DND-41 (cell line): Measurements from ENCODE around the gene IFNA17.

Experiments
- ATAC-seq: fragments of 200-7000 bp; cut with Tn5 transposase; 3 replicates; pipeline ENCODE4 v1.9.1; 2021; ENCODE audit warnings: low read depth; ENCODE audit not compliant: insufficient read depth
- DNase-seq: peaks from one replicate; pipeline ENCODE4 v3.0.0-alpha.2; 2020
- H2AFZ ChIP-seq: 2 replicates; pipeline ENCODE4 v1.6.0; 2012; ENCODE audit warnings: low read depth, low read length
- H3K27ac ChIP-seq: 2 replicates; pipeline ENCODE4 v1.5.1; 2012; ENCODE audit warnings: low read length, inconsistent platforms
- H3K27me3 ChIP-seq: fragments of 200-600 bp; sonication (generic); 2 replicates; pipeline ENCODE4 v1.6.0; 2012; ENCODE audit warnings: low read length, mild to moderate bottlenecking, inconsistent platforms; ENCODE audit not compliant: insufficient read depth, poor library complexity
- H3K36me3 ChIP-seq: 2 replicates; pipeline ENCODE4 v1.5.1; 2012; ENCODE audit warnings: low read length, inconsistent platforms; ENCODE audit not compliant: insufficient read depth
- H3K4me1 ChIP-seq: 2 replicates; pipeline ENCODE4 v1.5.1; 2012; ENCODE audit warnings: mild to moderate bottlenecking, low read length; ENCODE audit not compliant: insufficient read depth
- H3K4me2 ChIP-seq: 2 replicates; pipeline ENCODE4 v1.6.0; 2012; ENCODE audit warnings: mild to moderate bottlenecking, moderate library complexity, low read length, inconsistent platforms; ENCODE audit not compliant: insufficient read depth
- H3K4me3 ChIP-seq, 2 experiments: fragments of 200-600 bp in 1 of 2; shearing (Covaris generic) in 1 of 2; 2 replicates each; pipeline ENCODE4 v1.5.1; 2012 to 2016; ENCODE audit warnings: inconsistent platforms in 2 of 2, low read length in 2 of 2, mild to moderate bottlenecking in 2 of 2, low read depth in 1 of 2, moderate library complexity in 1 of 2
- H3K79me2 ChIP-seq: 2 replicates; pipeline ENCODE4 v1.6.0; 2012; ENCODE audit warnings: low read length, inconsistent platforms; ENCODE audit not compliant: insufficient read depth
- H3K9ac ChIP-seq: 2 replicates; pipeline ENCODE4 v1.6.0; 2012; ENCODE audit warnings: low read depth, mild to moderate bottlenecking, inconsistent platforms, low read length, moderate library complexity
- H3K9me3 ChIP-seq: 2 replicates; pipeline ENCODE4 v1.5.1; 2012; ENCODE audit warnings: low read length, moderate library complexity, mild to moderate bottlenecking, inconsistent platforms; ENCODE audit not compliant: insufficient read depth, severe bottlenecking
- H4K20me1 ChIP-seq: 2 replicates; pipeline ENCODE4 v1.6.0; 2012; ENCODE audit warnings: low read length; ENCODE audit not compliant: insufficient read depth
- CTCF ChIP-seq: IDR thresholded peaks from 2 replicates; pipeline ENCODE4 v1.5.1; 2012; ENCODE audit warnings: borderline replicate concordance, low read length, moderate library complexity, mild to moderate bottlenecking; ENCODE audit not compliant: poor library complexity, severe bottlenecking; ENCODE audit errors: extremely low read depth
- EZH2 ChIP-seq: IDR thresholded peaks from 3 replicates; pipeline ENCODE4 v1.6.1; 2012; ENCODE audit warnings: borderline replicate concordance, low read depth, mild to moderate bottlenecking, moderate library complexity, low read length, inconsistent platforms; ENCODE audit not compliant: severe bottlenecking

IFNA17 gene

DNA sequence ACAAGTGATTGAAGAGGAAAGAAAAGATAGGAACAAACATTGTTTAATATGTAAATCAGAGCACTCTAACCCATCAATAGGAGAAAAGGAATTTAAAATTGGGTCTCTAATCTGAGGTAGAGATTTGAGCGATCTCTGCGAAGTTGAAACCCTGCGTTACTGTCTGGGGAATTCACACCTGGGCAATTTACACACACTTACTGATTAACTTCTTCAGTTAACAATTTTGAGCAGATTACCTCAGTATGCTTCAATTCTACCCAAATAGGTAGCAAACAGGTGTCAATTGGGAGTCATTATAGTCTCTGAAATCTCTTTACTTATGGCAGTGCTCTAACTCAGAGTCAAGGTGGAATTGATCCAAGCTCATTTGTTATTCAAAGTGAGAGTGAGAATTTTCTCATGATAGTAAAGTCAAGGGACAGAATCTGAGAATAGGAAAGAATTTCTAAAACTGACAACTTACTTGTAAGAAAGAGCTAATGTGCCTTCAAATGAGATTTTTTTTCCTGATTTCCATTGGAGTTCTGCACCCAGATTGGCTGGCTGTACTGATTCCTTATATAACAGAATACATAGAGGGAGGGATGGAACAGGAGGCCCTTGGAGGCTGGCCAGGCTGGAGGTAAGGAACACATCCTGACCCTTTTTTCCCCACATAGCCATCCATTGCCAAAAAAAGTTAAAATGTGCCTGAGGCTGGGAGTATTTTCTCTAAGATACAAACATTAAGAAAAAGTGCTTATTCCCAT lies 38.9 kb upstream of the IFNA17 start:
- Histone ChIP-seq H3K4me2 (no peak overlapping the region), H3K27ac (no peak overlapping the region), H4K20me1 (no peaks in the 10 kb centered on the region), H2AFZ (no peak overlapping the region), H3K79me2 (no peaks in the 10 kb centered on the region), H3K36me3 (no peaks in the 10 kb centered on the region), H3K4me3 (no peak overlapping the region), H3K9ac (no peak overlapping the region), H3K9me3 (no peaks in the 10 kb centered on the region), H3K27me3 (no peaks in the 10 kb centered on the region), H3K4me1 (no peaks in the 10 kb centered on the region)
- ATAC-seq (no peak), DNase-seq (no peak)
- TF ChIP-seq EZH2 (no peak), CTCF (no peak)

DNA sequence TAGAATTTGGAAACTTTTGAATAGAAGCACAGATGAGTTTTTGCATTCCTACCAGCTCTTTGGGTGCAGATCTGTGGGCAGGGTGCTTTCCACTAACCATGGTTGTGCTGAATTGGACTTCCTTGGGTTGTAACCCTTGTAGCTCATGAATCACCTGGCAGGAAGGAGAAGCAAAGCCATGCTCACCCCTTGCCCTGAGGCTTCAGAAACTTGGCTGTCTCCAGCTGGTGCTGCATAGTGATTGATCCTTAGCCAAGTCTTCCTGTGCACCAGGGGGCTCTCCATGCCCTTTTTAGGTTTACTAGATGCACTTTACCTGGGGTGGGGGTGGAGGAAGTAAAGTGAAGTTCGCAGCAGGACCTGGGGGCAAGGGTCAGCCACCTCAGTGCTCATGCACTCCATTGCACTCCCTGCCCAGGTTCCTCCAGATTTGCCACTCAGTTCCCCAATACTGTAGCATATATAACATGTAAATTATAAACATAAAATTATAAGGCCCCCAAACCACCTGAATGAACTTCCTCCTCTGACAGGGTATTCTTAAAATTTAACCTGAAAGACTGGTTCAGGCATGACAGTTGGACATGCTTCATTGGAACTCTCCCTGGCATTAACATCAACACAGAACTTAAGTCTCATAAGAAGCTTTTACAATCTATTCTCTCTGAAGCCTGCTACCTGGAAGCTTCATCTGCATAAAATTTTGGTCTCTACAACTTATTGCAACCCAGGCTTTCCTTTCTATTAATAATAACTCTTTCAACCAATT lies 37.6 kb upstream of the IFNA17 start:
- DNase-seq (no peak), ATAC-seq (no peak)
- H3K4me2 ChIP-seq = no peak overlapping the region
- TF ChIP-seq CTCF (no peak), EZH2 (no peak)
- no peaks in the 10 kb centered on the region for H3K4me1 ChIP-seq
- no peaks in the 10 kb centered on the region for H3K79me2 ChIP-seq
- no peaks in the 10 kb centered on the region for H4K20me1 ChIP-seq
- H3K9ac ChIP-seq = no peak overlapping the region
- H3K27ac ChIP-seq = no peak overlapping the region
- H3K36me3 ChIP-seq = no peaks in the 10 kb centered on the region
- H2AFZ ChIP-seq = no peak overlapping the region
- no peaks in the 10 kb centered on the region for H3K27me3 ChIP-seq
- H3K4me3 ChIP-seq = no peak overlapping the region
- H3K9me3 ChIP-seq = no peaks in the 10 kb centered on the region

- Histone ChIP-seq H3K27ac (no peak overlapping the region), H2AFZ (no peak overlapping the region), H3K4me3 (no peak overlapping the region), H3K27me3 (peaks cover 14% of the 10 kb centered on the region), H4K20me1 (no peaks in the 10 kb centered on the region), H3K4me2 (no peak overlapping the region), H3K4me1 (peaks cover 10% of the 10 kb centered on the region), H3K9me3 (no peaks in the 10 kb centered on the region), H3K36me3 (no peaks in the 10 kb centered on the region), H3K9ac (no peak overlapping the region), H3K79me2 (no peaks in the 10 kb centered on the region)
- no peak for DNase-seq
- no peak for ATAC-seq
- TF ChIP-seq CTCF (no peak), EZH2 (no peak)
Measured at GRCh38 chr9:21255538-21256212, 27.7 kb upstream of the IFNA17 start.
